Lower leg skin (tissue), 4 donors: ENCODE results near the gene TESPA1. TPM values are rescaled to one million over a fixed set of nuclear protein-coding genes. Genes with fewer than 3 reads are reported as not detected.
A peak's percentile ranks its signal among the peaks of the same experiment; 100 is the strongest.
"Not testable (repeated sequence)": the region's sequence is repeated elsewhere in the genome, so short reads cannot be mapped to it uniquely, and the experiment has no call there.

Experiments
- DNase-seq, 2 donors: peaks; one replicate each; pipeline ENCODE4 v3.0.0-alpha.2; 2019; ENCODE audit warnings: low spot score in 2 of 2
- H3K4me3 ChIP-seq: fragments of 200-600 bp; sonication (generic); 2 replicates; pipeline ENCODE4 v1.5.1; 2017; ENCODE audit warnings: mild to moderate bottlenecking, low read depth; ENCODE audit not compliant: poor library complexity, severe bottlenecking
- CTCF ChIP-seq, 3 donors: fragments of 450-650 bp; IDR thresholded peaks; one replicate each; pipeline ENCODE4 v1.5.1; 2016; ENCODE audit warnings: antibody characterized with exemption in 3 of 3, mild to moderate bottlenecking in 3 of 3, moderate library complexity in 2 of 3
- POLR2A ChIP-seq, 2 donors: fragments of 450-650 bp; IDR thresholded peaks; one replicate each; pipeline ENCODE4 v1.6.1; 2016 to 2017; ENCODE audit warnings: antibody characterized with exemption in 2 of 2, mild to moderate bottlenecking in 1 of 2, moderate library complexity in 1 of 2
- WGBS, 2 donors: methylation state at CpG; one replicate each; pipeline ENCODE4 v1.1.5; 2018; 5-methylcytosine and 5-hydroxymethylcytosine counted together
- intact Hi-C: fragments of 100-400 bp; cut with DNase I; formaldehyde crosslinking; loops from one replicate; pipeline ENCODE4 v1.15.0; 2023; ENCODE audit warnings: low total_unique reads
- total RNA-seq, 4 donors: library from RNA; depleted of rRNA; stranded (reverse); fragments of >200 nt; gene quantifications; one replicate each; pipeline ENCODE4 v1.1.0, GENCODE V29; 2016

Gene TESPA1
- total RNA-seq, 4 donors from 2014 or later = 0.68 TPM; not detected in 3

- DNase-seq = no peak
- 48 to 65% methylated on average over 1 of the region's 1 CpG for WGBS, 2 donors
- TF ChIP-seq POLR2A (IDR thresholded peaks at IDR 0.05) (no peak), CTCF (IDR thresholded peaks at IDR 0.05) (no peak)
- intact Hi-C loops = loop anchor here (5.0 kb wide), 1 partner anchor 87 kb away; no protein-coding TSS in a partner anchor
- no peak overlapping the region for H3K4me3 ChIP-seq
Observed at GRCh38 chr12:54989829-54990228, 5.3 kb upstream of the TESPA1 start.

- DNase-seq = peak in 1 of 2 donors; percentile 34
- intact Hi-C loops = no loop called here
- H3K4me3 ChIP-seq = no peak overlapping the region
- 32 to 33% methylated on average over 1 of the region's 1 CpG for WGBS, 2 donors
- TF ChIP-seq POLR2A (IDR thresholded peaks at IDR 0.05) (no peak), CTCF (IDR thresholded peaks at IDR 0.05) (no peak)
Observed at GRCh38 chr12:54988402-54989054, 4.0 kb upstream of the TESPA1 start.

- no peak for TF ChIP-seq CTCF (IDR thresholded peaks at IDR 0.05)
- no peak for TF ChIP-seq POLR2A (IDR thresholded peaks at IDR 0.05)
- H3K4me3 ChIP-seq = no peak overlapping the region
- intact Hi-C loops = no loop called here
- DNase-seq = no peak
- 67 to 90% methylated on average over 4 of the region's 4 CpGs for WGBS, 2 donors
Observed at GRCh38 chr12:54987611-54988231, 3.2 kb upstream of the TESPA1 start.

GRCh38 chr12:54986773-54987172 is 2.2 kb upstream of the TESPA1 start:
- WGBS, 2 donors = 88 to 95% methylated on average over 3 of the region's 3 CpGs
- H3K4me3 ChIP-seq, DNase-seq, intact Hi-C loops: not testable (repeated sequence)

GRCh38 chr12:54983536-54984101 is 943 bp downstream of the TESPA1 start:
- DNase-seq = no peak
- WGBS, 2 donors = 83 to 91% methylated on average over 2 of the region's 2 CpGs
- intact Hi-C loops = no loop called here
- no peak overlapping the region for H3K4me3 ChIP-seq
- no peak for TF ChIP-seq CTCF (IDR thresholded peaks at IDR 0.05)
- TF ChIP-seq POLR2A (IDR thresholded peaks at IDR 0.05) = no peak

- H3K4me3 ChIP-seq = no peak overlapping the region
- intact Hi-C loops = no loop called here
- TF ChIP-seq POLR2A (IDR thresholded peaks at IDR 0.05) = no peak
- no peak for TF ChIP-seq CTCF (IDR thresholded peaks at IDR 0.05)
- DNase-seq = no peak
- WGBS, 2 donors = 87 to 91% methylated on average over 2 of the region's 2 CpGs
Observed at GRCh38 chr12:54981796-54982195, 2.8 kb downstream of the TESPA1 start.
